Lung (tissue), 12 donors: ENCODE results near the gene AQP12B. TPM values are rescaled to one million over a fixed set of nuclear protein-coding genes. Genes with fewer than 3 reads are reported as not detected.
"Not testable (repeated sequence)": the region's sequence is repeated elsewhere in the genome, so short reads cannot be mapped to it uniquely, and the experiment has no call there.

Source experiments
- ATAC-seq: fragments of 200-7000 bp; cut with Tn5 transposase; one replicate; pipeline ENCODE4 v1.9.1; 2020; ENCODE audit warnings: moderate number of reproducible peaks; ENCODE audit not compliant: insufficient read depth, low FRiP score
- DNase-seq, 3 donors: peaks; one replicate each; pipeline ENCODE4 v3.0.0-alpha.2; 2013 to 2017
- H3K27ac ChIP-seq, 2 donors: one replicate each; pipeline ENCODE4 v1.5.1; 2013; ENCODE audit warnings: mild to moderate bottlenecking in 2 of 2, moderate library complexity in 2 of 2, control low read depth in 1 of 2, inconsistent platforms in 1 of 2, low read depth in 1 of 2, low read length in 1 of 2
- H3K27me3 ChIP-seq, 3 donors: one replicate each; pipeline ENCODE4 v1.5.1; 2013; ENCODE audit warnings: low read length in 2 of 3; ENCODE audit not compliant: control insufficient read depth in 3 of 3, insufficient read depth in 3 of 3
- H3K36me3 ChIP-seq, 4 donors: one replicate each; pipeline ENCODE4 v1.5.1; 2013; ENCODE audit warnings: low read length in 4 of 4, mild to moderate bottlenecking in 1 of 4, moderate library complexity in 1 of 4; ENCODE audit not compliant: control insufficient read depth in 4 of 4, insufficient read depth in 4 of 4
- H3K4me1 ChIP-seq, 5 donors: one replicate each; pipeline ENCODE4 v1.5.1; 2013; ENCODE audit warnings: low read length in 5 of 5, mild to moderate bottlenecking in 2 of 5, moderate library complexity in 1 of 5; ENCODE audit not compliant: control insufficient read depth in 5 of 5, insufficient read depth in 5 of 5
- H3K4me3 ChIP-seq: one replicate; pipeline ENCODE4 v1.5.1; 2013; ENCODE audit warnings: mild to moderate bottlenecking, control low read depth, moderate library complexity
- H3K9ac ChIP-seq, 2 donors: one replicate each; pipeline ENCODE4 v1.5.1; 2013; ENCODE audit warnings: low read length in 2 of 2, control low read depth in 1 of 2; ENCODE audit not compliant: insufficient read depth in 1 of 2
- H3K9me3 ChIP-seq, 4 donors: one replicate each; pipeline ENCODE4 v1.5.1; 2013; ENCODE audit warnings: low read length in 3 of 4, mild to moderate bottlenecking in 1 of 4, moderate library complexity in 1 of 4; ENCODE audit not compliant: control insufficient read depth in 4 of 4, insufficient read depth in 3 of 4
- CTCF ChIP-seq: IDR thresholded peaks from 2 replicates; pipeline ENCODE4 v1.5.1; 2012; ENCODE audit warnings: mild to moderate bottlenecking; ENCODE audit errors: control extremely low read depth, extremely low read depth
- WGBS, 2 donors: extraction: QIAGEN DNeasy Blood & Tissue Kit; methylation state at CpG; one replicate each; pipeline ENCODE4 v1.1.7; 2013; 5-methylcytosine and 5-hydroxymethylcytosine counted together
- polyA plus RNA-seq, 2 donors: library from polyadenylated mRNA; stranded (reverse); fragments of 200-250 nt; gene quantifications; one replicate each; pipeline ENCODE4 v1.2.1, GENCODE V29; 2013
- total RNA-seq, 2 donors: library from RNA; depleted of rRNA in 1 of 2; stranded (reverse); fragments of >200 nt in 1 of 2; gene quantifications; one replicate each; pipeline ENCODE4 v1.2.1, GENCODE V29; 2014 to 2021
- donor health status: control.
- donor health status: control.
- donor health status: Bipolar disorder and iron deficiency.
- donor health status: healthy.
- donor health status: DM: yes; HTN: yes; CAD: no.

The AQP12B gene
- total and polyA plus RNA-seq, 4 donors, result 0.15 TPM; not detected in 3

GRCh38 chr2:240701091-240701735 is 18.5 kb upstream of the AQP12B start:
- Histone ChIP-seq H3K27me3 (peaks cover 0 to 5% (median 0%) of the 10 kb centered on the region in 3 donors), H3K9me3 (peaks cover 0 to 1% (median 0%) of the 10 kb centered on the region in 4 donors), H3K36me3 (no peaks in the 10 kb centered on the region), H3K4me1 (peaks cover 0 to 2% (median 0%) of the 10 kb centered on the region in 5 donors), H3K4me3 (no peak overlapping the region), H3K27ac (no peak overlapping the region), H3K9ac (no peak overlapping the region)
- DNase-seq, result no peak
- ATAC-seq, result no peak
- WGBS, 2 donors, result 84 to 93% methylated on average over 59 to 67 of the region's 67 CpGs
- no peak for TF ChIP-seq CTCF

GRCh38 chr2:240700616-240701015 is 17.9 kb upstream of the AQP12B start:
- DNase-seq, H3K27me3 ChIP-seq, H3K36me3 ChIP-seq, H3K9me3 ChIP-seq, ATAC-seq, H3K27ac ChIP-seq, H3K4me1 ChIP-seq, H3K4me3 ChIP-seq, H3K9ac ChIP-seq: not testable (repeated sequence)
- 74 to 85% methylated on average over 15 to 18 of the region's 21 CpGs for WGBS, 2 donors

- not testable (repeated sequence) for H3K27me3 ChIP-seq, H3K9me3 ChIP-seq, H3K27ac ChIP-seq, H3K36me3 ChIP-seq, H3K9ac ChIP-seq, H3K4me3 ChIP-seq, ATAC-seq, H3K4me1 ChIP-seq, DNase-seq
- 48 to 58% methylated on average over 8 of the region's 8 CpGs for WGBS, 2 donors
Measured at GRCh38 chr2:240699835-240700234, 17.1 kb upstream of the AQP12B start.

GRCh38 chr2:240698852-240699561 is 16.3 kb upstream of the AQP12B start:
- H3K36me3 ChIP-seq, H3K9ac ChIP-seq, ATAC-seq, H3K27ac ChIP-seq, H3K4me1 ChIP-seq, H3K4me3 ChIP-seq, H3K27me3 ChIP-seq, DNase-seq, H3K9me3 ChIP-seq: not testable (repeated sequence)
- WGBS, 2 donors, result 61 to 79% methylated on average over 5 to 8 of the region's 33 CpGs

- H3K36me3 ChIP-seq, H3K27ac ChIP-seq, DNase-seq, H3K4me1 ChIP-seq, H3K27me3 ChIP-seq, H3K9me3 ChIP-seq, H3K4me3 ChIP-seq, ATAC-seq, H3K9ac ChIP-seq: not testable (repeated sequence)
- WGBS, 2 donors, result 43 to 74% methylated on average over 3 to 5 of the region's 13 CpGs
Measured at GRCh38 chr2:240696469-240696868, 13.8 kb upstream of the AQP12B start.

GRCh38 chr2:240695593-240695992 is 12.9 kb upstream of the AQP12B start:
- not testable (repeated sequence) for H3K9ac ChIP-seq, DNase-seq, H3K4me1 ChIP-seq, ATAC-seq, H3K27me3 ChIP-seq, H3K9me3 ChIP-seq, H3K4me3 ChIP-seq, H3K36me3 ChIP-seq, H3K27ac ChIP-seq
- WGBS, 2 donors, result no CpG with 5 or more reads among the region's 19 CpGs

GRCh38 chr2:240694304-240694703 is 11.6 kb upstream of the AQP12B start:
- WGBS, 2 donors, result no CpG with 5 or more reads among the region's 12 CpGs
- not testable (repeated sequence) for DNase-seq, H3K4me3 ChIP-seq, H3K9me3 ChIP-seq, H3K9ac ChIP-seq, H3K4me1 ChIP-seq, H3K27ac ChIP-seq, H3K36me3 ChIP-seq, H3K27me3 ChIP-seq, ATAC-seq
